Osteocyte (in vitro differentiated cells): ENCODE results near the gene ERG28. TPM values are rescaled to one million over a fixed set of nuclear protein-coding genes. Genes with fewer than 3 reads are reported as not detected.

ENCODE experiments used
- DNase-seq: peaks from one replicate; pipeline ENCODE4 v3.0.0; 2021; ENCODE audit warnings: mixed read lengths; ENCODE audit not compliant: unreplicated experiment; ENCODE audit errors: extremely low spot score
- H3K27ac Mint-ChIP-seq: one replicate; pipeline ENCODE4 v1.8.0; 2021; ENCODE audit warnings: mild to moderate bottlenecking, mixed read lengths; ENCODE audit not compliant: unreplicated experiment
- H3K27me3 Mint-ChIP-seq: one replicate; pipeline ENCODE4 v1.8.0; 2021; ENCODE audit warnings: mixed read lengths; ENCODE audit not compliant: unreplicated experiment
- H3K36me3 Mint-ChIP-seq: one replicate; pipeline ENCODE4 v1.8.0; 2021; ENCODE audit warnings: mixed read lengths; ENCODE audit not compliant: unreplicated experiment
- H3K4me1 Mint-ChIP-seq: one replicate; pipeline ENCODE4 v1.8.0; 2021; ENCODE audit warnings: mixed read lengths; ENCODE audit not compliant: unreplicated experiment
- H3K4me3 Mint-ChIP-seq: one replicate; pipeline ENCODE4 v1.8.0; 2021; ENCODE audit warnings: mild to moderate bottlenecking, moderate library complexity, mixed read lengths; ENCODE audit not compliant: unreplicated experiment
- H3K9me3 Mint-ChIP-seq: one replicate; pipeline ENCODE4 v1.8.0; 2021; ENCODE audit warnings: mixed read lengths; ENCODE audit not compliant: unreplicated experiment
- total RNA-seq: library from RNA; stranded (reverse); gene quantifications from 2 replicates; pipeline ENCODE4 v1.2.1, GENCODE V29; 2021
- TF ChIP-seq, protein P1 (sequence below): fragments of 200-600 bp; sonication (generic); IDR thresholded peaks from 2 replicates; pipeline ENCODE4 v1.5.0; 2021; ENCODE audit warnings: antibody characterized with exemption, mild to moderate bottlenecking, moderate library complexity

ERG28 gene
- total RNA-seq, 1 donor from 2014 or later, result 19.6 TPM

DNA sequence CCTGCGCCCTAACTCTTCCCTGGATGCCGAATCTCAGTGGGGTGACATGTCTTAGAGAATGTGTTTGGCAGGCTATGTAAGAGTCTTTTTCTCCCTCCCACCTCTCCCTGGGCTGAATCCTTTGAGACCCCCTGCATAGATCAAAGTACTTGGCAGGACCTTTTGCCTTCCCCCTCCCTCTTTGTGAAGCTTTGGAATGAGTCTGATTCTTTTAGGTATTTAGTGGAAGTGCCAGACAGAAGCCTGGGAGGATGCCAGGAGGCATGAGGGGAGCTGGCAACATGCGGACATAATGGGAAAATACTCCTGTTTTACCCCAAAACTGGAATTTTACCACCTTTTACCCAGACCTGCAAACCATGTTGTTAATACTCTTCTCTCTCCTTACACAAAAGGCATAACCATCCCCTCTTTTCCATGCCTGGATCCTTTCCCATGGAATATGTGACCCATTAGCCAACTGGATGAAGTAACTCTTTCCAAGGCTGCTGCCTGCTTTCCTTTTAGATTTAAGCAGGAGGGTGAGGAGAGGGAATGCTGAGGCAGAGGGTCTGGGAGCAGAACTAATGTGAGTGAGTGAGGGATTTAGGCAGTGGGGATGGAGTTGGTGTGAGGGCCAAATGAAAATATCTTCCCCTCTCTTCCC, 42.1 kb upstream of the ERG28 start:
- H3K27me3 Mint-ChIP-seq, result no peaks in the 10 kb centered on the region
- no peak overlapping the region for H3K27ac Mint-ChIP-seq
- H3K9me3 Mint-ChIP-seq, result no peaks in the 10 kb centered on the region
- H3K36me3 Mint-ChIP-seq, result peaks cover 30% of the 10 kb centered on the region
- DNase-seq, result no peak
- H3K4me1 Mint-ChIP-seq, result no peaks in the 10 kb centered on the region
- TF ChIP-seq, protein P1, sequence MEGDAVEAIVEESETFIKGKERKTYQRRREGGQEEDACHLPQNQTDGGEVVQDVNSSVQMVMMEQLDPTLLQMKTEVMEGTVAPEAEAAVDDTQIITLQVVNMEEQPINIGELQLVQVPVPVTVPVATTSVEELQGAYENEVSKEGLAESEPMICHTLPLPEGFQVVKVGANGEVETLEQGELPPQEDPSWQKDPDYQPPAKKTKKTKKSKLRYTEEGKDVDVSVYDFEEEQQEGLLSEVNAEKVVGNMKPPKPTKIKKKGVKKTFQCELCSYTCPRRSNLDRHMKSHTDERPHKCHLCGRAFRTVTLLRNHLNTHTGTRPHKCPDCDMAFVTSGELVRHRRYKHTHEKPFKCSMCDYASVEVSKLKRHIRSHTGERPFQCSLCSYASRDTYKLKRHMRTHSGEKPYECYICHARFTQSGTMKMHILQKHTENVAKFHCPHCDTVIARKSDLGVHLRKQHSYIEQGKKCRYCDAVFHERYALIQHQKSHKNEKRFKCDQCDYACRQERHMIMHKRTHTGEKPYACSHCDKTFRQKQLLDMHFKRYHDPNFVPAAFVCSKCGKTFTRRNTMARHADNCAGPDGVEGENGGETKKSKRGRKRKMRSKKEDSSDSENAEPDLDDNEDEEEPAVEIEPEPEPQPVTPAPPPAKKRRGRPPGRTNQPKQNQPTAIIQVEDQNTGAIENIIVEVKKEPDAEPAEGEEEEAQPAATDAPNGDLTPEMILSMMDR, result no peak
- H3K4me3 Mint-ChIP-seq, result no peak overlapping the region

DNA sequence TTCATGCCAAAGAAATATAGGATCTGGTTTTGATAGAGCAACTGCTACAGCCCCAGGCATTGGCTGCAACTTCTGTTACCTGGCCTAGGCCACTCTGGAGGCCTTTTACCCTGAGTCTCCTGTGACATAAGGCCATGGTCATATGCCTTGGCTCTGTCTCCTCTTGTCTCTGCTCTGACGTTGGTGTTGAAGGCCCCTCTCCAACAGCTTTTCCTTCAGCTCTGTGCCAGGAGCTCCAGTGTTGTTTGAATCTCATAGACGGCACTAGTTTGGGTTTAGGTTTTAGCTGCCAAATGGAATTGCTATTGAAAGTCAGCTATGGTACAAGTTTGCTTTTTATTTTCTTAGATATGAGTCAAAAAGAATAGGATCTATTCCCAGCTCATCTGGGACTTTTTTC, 41.4 kb upstream of the ERG28 start:
- no peak for DNase-seq
- Mint-ChIP-seq H3K4me3 (no peak overlapping the region), H3K9me3 (no peaks in the 10 kb centered on the region), H3K27ac (no peak overlapping the region), H3K27me3 (no peaks in the 10 kb centered on the region), H3K4me1 (no peaks in the 10 kb centered on the region), H3K36me3 (peaks cover 30% of the 10 kb centered on the region)
- TF ChIP-seq, protein P1, result no peak

DNA sequence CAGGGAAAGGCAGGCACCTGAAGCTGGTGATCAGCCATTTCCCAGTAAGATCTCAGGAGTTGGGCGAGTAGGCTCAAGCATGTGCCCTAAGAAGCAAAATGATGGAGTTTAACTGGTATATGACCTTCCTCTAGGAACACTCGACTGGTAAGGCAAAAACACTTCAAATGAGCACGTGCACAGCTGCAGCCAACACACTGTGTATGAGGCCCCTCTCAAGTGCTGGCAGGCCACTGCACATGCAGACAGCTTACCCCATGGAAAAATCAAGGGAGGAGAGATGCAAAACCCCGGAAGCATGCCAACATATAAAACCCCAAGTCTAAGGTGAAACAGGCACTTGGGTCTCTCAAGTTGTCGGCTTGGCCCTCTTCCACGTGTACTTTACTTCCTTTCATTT, 39.6 kb upstream of the ERG28 start:
- H3K9me3 Mint-ChIP-seq, result no peaks in the 10 kb centered on the region
- DNase-seq, result no peak
- TF ChIP-seq, protein P1, result no peak
- no peak overlapping the region for H3K4me3 Mint-ChIP-seq
- H3K27me3 Mint-ChIP-seq, result no peaks in the 10 kb centered on the region
- no peaks in the 10 kb centered on the region for H3K4me1 Mint-ChIP-seq
- H3K36me3 Mint-ChIP-seq, result peaks cover 32% of the 10 kb centered on the region
- H3K27ac Mint-ChIP-seq, result no peak overlapping the region

DNA sequence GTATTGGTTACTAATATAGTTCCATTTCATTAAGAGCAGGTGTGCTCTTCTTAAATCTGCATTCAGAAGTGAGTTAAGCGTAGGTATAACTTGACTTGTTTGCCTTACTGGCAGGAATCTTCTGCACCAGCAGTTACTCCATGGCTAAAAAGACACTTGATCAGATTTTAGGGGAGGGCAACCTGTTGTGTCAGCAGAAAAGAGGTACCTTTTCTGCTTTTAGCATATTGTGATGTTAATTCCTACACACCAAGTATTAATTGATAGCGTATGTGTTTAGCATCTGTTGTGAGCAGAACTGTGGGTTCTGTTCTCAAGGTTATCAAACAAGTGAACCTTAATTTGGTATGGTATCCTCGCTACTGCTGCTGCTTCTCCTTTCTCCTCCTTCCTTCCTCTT, 38.7 kb upstream of the ERG28 start:
- Mint-ChIP-seq H3K27ac (no peak overlapping the region), H3K36me3 (peaks cover 36% of the 10 kb centered on the region), H3K9me3 (peaks cover 4% of the 10 kb centered on the region), H3K27me3 (no peaks in the 10 kb centered on the region), H3K4me3 (no peak overlapping the region), H3K4me1 (no peaks in the 10 kb centered on the region)
- TF ChIP-seq, protein P1, result no peak
- DNase-seq, result no peak

DNA sequence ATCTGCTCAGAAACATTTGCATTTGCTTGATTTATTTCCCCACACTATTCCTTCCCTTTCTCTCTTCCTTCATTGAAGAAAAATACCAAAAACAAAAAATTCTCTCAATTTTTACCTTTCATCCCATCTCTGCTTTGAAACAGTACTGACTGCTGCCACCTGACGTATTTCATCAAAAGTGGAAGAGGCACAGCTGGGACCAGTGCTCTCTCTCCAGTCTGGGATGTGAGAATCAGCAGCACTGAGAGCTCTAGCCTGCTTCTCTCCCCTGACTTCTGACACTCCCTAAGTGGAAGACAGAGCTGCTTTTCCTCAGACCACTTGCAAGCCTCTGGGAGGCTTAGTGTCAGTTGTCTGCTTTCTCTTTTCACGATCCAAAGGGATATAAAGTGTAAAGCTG, 37.2 kb upstream of the ERG28 start:
- Mint-ChIP-seq H3K27me3 (no peaks in the 10 kb centered on the region), H3K36me3 (peaks cover 47% of the 10 kb centered on the region), H3K4me1 (no peaks in the 10 kb centered on the region), H3K27ac (no peak overlapping the region), H3K9me3 (peaks cover 4% of the 10 kb centered on the region), H3K4me3 (no peak overlapping the region)
- no peak for DNase-seq
- TF ChIP-seq, protein P1, result no peak
